IPS DF 19.7 (cell line): Measurements from ENCODE around the gene CDSN.

ENCODE experiments used
- DNase-seq: peaks from one replicate; pipeline ENCODE4 v3.0.0-alpha.2; 2013; ENCODE audit warnings: low read depth, low spot score

Gene CDSN

GRCh38 chr6:31115941-31116560 is 4.2 kb downstream of the CDSN start:
- no peak for DNase-seq

GRCh38 chr6:31114970-31115849 is 5.0 kb downstream of the CDSN start:
- no peak for DNase-seq

- no peak for DNase-seq
Measured at GRCh38 chr6:31114541-31114878, 5.7 kb downstream of the CDSN start, which contains the start of gene PSORS1C1. Gene PSORS1C1 (plus strand): TSS chr6:31114800. CDS start chr6:31129633, 14,833 bp downstream.

DNA sequence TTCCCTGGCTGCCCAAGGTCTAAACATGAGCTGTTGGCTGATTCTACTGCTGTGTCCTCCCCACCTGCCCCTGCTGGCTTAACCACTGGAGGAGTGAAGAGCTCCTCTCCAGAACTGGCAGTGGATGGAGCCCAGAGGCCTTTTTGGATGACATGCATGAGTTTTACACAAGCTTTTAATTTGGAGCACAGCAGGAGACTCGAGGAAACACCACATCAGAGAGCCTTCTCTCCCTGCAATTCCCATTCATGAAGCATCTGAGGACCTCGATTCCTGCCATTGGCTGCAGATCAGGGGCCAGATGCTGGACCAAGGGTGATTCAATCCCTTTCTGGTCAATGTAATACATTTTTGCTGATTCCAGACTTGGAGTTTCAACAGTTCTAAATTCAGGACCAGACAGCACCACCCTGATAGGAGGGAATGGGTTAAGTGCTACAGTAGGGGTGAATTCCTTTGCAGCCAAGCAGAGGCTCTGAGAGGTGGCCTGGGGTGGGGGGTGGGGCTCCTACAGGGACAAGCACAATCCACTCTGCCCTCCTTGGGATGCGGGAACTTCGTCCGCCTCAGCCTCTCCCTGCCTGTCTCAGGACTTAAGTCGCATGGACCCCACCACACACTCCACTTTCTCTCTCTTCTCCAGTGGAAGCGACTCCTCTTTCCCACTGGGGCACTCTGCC is 6.2 kb downstream of the CDSN start:
- no peak for DNase-seq

DNA sequence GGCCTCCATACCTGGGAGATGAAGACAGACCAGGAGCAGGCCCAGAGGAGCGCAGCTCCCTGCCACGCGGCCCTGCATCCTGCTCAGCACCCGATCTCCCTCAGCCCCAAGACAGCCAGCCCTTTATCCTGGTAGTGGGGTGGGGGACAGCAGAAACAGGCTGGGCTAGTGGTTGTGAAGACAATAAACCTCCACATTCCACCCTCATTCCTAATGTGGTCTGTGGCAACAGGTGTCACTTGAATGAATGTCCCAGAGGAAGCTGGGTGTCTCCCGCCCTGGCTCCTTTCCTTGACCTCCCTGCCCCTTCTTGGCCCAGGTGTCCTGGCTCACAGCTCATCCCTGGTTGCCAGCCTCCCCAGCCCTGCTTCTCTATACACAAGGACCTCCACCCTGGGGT is 7.8 kb downstream of the CDSN start, which contains the start of gene C6orf15:
Gene C6orf15, minus strand, starts transcription at position 98 of the 400 bp plus-strand sequence. Its CDS starts 20 bp downstream, at position 78.
- DNase-seq: no peak

DNA sequence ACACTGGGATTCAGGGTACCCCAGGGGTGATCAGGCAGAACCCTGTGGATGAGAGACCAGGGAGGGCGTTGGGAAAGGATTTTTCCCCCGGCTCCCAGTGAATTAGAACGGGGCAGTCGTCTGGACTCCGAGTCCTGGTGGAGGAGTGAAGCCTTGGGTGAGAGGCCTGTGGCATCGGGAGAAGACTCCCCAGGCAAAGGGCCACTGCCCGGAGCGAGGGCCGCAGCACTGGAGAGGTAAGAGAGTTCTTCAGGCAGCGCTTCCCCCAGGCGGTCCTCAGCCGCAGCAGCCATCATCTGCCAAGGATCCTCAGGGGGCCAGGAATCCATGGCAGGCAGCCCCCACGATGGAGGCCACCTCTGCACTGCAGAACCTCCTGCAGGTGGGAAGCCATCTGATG is 8.5 kb downstream of the CDSN start:
- no peak for DNase-seq

DNA sequence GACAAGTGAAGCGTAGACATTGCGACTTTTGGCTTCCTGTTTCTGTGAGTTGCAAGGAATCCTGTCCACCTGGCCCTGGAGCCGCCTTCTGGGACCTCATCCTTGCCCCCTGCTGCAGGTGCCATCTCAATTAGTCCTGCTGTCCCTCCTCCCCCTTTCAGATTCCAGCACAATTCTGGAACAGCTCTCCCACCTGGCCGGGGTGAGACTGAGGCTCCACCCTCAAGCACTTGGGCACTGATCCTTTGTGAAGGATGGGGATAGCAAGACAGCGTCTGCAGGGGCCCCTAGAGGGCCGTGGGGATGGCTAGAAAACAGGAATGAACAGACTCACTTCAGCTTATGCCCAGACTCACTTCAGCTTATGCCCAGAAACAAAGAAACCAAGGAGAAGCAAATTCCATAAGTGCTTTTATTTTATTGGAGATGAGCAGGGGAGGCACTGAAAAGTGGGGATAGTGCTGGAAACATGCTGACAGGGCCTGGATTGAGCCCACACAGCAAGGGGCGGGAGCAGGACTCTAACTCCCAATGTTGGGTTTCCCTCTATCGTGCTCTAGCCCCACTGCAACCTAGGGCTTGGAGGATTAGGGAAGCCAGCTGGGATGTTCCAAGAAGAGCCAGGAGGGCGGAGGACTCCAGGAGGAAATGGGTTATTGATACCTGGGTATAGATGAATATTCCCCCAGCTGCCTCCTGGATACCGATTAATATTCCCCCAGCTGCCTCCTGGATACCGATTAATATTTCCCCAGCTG is 9.2 kb downstream of the CDSN start:
- no peak for DNase-seq

GRCh38 chr6:31107052-31107451 is 13.2 kb downstream of the CDSN start:
- DNase-seq: no peak

- DNase-seq: no peak
Measured at GRCh38 chr6:31103136-31103535, 17.1 kb downstream of the CDSN start.

DNA sequence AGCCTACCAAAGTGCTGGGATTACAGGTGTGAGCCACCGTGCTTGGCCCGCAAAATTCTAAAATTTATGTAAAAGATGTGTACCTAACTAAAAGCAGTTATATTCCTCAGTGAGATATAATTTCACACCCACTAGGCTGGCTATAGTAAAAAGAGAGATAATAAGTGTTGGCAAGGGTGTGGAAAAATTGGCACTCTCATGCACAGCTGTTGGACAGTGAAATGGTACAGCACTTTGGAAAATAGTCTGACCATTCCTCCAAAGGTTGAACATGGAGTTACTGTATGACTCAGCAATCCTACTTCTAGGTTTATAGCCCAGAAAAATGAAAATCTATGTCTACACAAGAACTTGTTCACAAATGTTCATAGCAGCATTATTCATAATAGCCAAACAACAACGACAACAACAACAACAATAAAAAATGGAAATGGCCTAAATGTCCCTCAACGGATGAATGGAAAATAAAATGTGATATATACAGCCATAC is 21.8 kb downstream of the CDSN start:
- no peak for DNase-seq

DNA sequence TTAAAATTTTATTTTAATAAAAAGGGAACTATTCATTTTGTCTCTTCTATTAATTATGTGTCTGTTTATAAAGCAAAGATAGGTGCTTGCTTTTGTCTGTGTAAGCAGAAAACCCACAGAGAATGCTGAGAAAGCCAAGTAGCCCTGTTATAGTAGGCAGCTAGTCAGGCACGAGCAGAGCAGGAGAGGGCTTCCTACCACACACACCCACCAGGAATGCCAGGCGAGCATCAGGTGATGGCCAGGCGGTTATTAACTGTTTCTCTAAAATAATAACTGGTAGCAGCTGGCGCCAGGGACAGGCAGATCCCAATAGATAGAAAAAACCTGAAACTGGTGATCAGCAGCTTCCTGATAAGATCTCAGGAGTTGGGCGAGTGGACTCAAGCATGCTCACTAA is 23.6 kb downstream of the CDSN start:
- DNase-seq: no peak

GRCh38 chr6:31096215-31096614 is 24.0 kb downstream of the CDSN start:
- DNase-seq: no peak

- DNase-seq: no peak
Measured at GRCh38 chr6:31094389-31094881, 25.8 kb downstream of the CDSN start.

GRCh38 chr6:31092769-31093505 is 27.3 kb downstream of the CDSN start:
- no peak for DNase-seq

DNA sequence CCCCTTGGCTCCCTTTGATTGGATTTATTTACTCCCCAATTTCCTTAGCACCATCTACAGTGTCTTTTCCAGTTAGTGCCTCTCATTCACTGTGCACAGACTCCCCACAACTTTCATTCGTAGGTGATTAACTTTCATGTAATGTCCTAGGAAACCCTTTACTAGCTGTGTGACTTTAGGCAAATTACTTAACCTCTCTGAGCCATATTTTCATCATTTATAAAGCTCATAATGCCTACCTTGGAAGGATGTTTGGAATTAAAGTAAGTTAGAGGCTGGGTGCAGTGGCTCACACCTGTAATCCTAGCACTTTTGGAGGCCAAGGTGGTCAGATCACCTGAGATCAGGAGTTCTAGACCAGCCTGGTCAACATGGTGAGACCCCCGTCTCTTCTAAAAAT is 28.0 kb downstream of the CDSN start:
- no peak for DNase-seq

DNA sequence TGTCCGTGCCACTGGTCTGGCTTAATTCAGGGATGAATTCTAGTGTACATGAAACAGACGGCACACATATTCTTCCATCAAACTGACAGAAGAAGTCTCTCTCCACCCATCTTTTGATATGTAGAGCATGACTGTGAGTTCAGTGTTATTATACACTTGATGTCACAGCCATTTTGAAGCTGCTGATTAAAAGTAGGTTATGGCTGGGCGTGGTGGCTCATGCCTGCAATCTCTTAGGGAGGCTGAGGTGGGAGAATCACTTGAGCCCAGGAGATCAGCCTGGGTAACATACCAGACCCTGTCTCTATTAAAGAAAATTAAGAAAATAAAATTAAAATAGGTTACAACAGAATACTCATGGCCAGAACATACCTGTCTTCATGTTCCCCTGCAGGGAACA is 28.6 kb downstream of the CDSN start:
- no peak for DNase-seq

DNA sequence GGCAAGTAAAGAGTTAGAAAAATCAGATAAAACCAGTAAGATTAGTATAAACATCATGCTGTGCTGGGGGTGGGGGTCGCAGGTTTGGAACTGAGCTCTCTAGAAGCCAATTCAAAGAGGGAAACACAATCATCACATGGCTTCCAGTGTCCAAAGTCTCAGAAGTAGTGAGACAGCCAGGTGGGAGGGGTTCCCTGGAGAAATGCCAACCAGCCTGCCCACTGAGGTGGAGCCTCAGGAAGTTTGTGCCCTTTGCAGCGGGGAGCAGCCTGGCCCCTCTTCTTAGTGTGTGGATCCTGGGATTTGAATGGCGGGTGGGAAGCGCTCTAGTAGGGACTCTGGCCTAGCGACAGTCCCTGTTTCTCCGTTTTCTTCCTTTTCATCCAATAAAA is 29.3 kb downstream of the CDSN start:
- no peak for DNase-seq

GRCh38 chr6:31090275-31090972 is 29.8 kb downstream of the CDSN start:
- no peak for DNase-seq

- no peak for DNase-seq
Measured at GRCh38 chr6:31087494-31088089, 32.7 kb downstream of the CDSN start.
